ENCODE measurements around the gene MAGI3.

DNA sequence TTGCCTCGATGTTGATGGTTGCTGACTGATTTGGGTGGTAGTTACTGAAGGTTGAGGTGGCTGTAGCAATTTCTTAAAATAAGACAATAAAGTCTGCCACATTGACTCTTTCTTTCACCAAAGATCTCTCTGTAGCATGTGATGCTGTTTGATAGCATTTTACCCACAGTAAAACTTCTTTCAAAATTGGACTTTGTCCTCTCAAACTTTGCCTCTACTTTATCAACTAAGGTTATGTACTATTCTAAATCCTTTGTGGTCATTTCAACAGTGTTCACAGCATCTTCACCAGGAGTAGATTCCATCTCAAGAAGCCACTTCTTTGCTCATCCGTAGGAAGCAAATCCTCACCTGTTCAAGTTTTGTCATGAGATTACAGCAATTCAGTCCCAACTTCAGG, 275.8 kb downstream of the MAGI3 start:
- TF ChIP-seq CTCF (IDR thresholded peaks at IDR 0.05; ENCODE audit: low read depth, low read length, missing input control), result no peak
- TF ChIP-seq GABPA (IDR thresholded peaks at IDR 0.05 in 1 of 2, conservative IDR thresholded peaks at IDR 0.05 in 1 of 2), result no peak
- no peak for TF ChIP-seq JUND (IDR thresholded peaks at IDR 0.05)
- TF ChIP-seq RAD21 (IDR thresholded peaks at IDR 0.05), result no peak
- no peak for TF ChIP-seq MAX (IDR thresholded peaks at IDR 0.05)
- TF ChIP-seq YY1 (IDR thresholded peaks at IDR 0.05), result no peak
- TF ChIP-seq RXRA (IDR thresholded peaks at IDR 0.05), result no peak
- TF ChIP-seq HNF4A (conservative IDR thresholded peaks at IDR 0.05), result peak in 1 of 2 donors; percentile 37
- TF ChIP-seq ATF3 (IDR thresholded peaks at IDR 0.05), result no peak
- TF ChIP-seq REST (IDR thresholded peaks at IDR 0.05), result no peak
- TF ChIP-seq TAF1 (conservative IDR thresholded peaks at IDR 0.05), result no peak
- no peak for TF ChIP-seq SP1 (IDR thresholded peaks at IDR 0.05)

Data from liver (tissue), 3 donors.